Lung microvascular endothelial cell (primary cell): ENCODE data around the gene DLK1. TPM values are rescaled to one million over a fixed set of nuclear protein-coding genes. Genes with fewer than 3 reads are reported as not detected.

Source experiments
- total RNA-seq: library from RNA; depleted of rRNA; stranded (reverse); fragments of >200 nt; gene quantifications from 2 replicates; pipeline ENCODE4 v1.2.1, GENCODE V29; 2014

The DLK1 gene
- total RNA-seq, 1 donor from 2014 or later, result not detected

Other genes starting within 250 kb of the DLK1 start
- 0.20 TPM in 1 of 2 replicates, not detected in the other for gene BEGAIN, start 139.5 kb upstream of the DLK1 start, total RNA-seq
- 0.99 and 4.8 TPM in 2 replicates for gene MEG3, start 99.2 kb downstream of the DLK1 start, total RNA-seq
- not detected in 2 replicates for gene RTL1, start 176.8 kb downstream of the DLK1 start, total RNA-seq